Measurements from ENCODE around the gene MRM3.
"Not testable (repeated sequence)": the region's sequence is repeated elsewhere in the genome, so short reads cannot be mapped to it uniquely, and the experiment has no call there.

MRM3 gene

GRCh38 chr17:825216-825615, 43.1 kb downstream of the MRM3 start:
- TF ChIP-seq ZFX (IDR thresholded peaks at IDR 0.05; ENCODE audit: borderline replicate concordance) (no peak), CTCF (IDR thresholded peaks at IDR 0.05) (no peak)
- no peak overlapping the region for H3K27ac ChIP-seq

DNA sequence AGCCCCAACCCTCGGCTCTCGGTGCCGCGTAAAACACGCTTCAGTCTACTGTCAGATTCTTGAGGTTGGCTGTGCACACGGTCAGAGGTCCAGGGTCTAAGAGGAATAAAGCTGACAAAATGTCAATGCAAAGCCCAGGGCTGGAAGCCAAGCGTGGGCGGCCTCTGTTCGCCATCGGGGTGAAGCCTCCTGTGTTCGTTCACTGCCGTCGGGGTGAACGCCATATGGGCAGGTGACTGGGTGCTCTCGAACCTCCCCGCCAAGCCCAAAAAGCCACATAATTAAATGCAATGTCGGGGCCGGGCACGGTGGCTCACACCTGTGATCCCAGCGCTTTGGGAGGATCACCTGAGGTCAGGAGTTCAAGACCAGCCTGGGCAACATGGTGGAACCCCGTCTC, 44.6 kb downstream of the MRM3 start:
- TF ChIP-seq CTCF (IDR thresholded peaks at IDR 0.05) = no peak
- TF ChIP-seq ZFX (IDR thresholded peaks at IDR 0.05; ENCODE audit: borderline replicate concordance) = no peak
- H3K27ac ChIP-seq = no peak overlapping the region

- TF ChIP-seq ZFX (IDR thresholded peaks at IDR 0.05; ENCODE audit: borderline replicate concordance) = no peak
- TF ChIP-seq CTCF (IDR thresholded peaks at IDR 0.05) = no peak
- no peak overlapping the region for H3K27ac ChIP-seq
Observed at GRCh38 chr17:828761-829160, 46.6 kb downstream of the MRM3 start.

GRCh38 chr17:829614-830013, 47.5 kb downstream of the MRM3 start:
- not testable (repeated sequence) for H3K27ac ChIP-seq

DNA sequence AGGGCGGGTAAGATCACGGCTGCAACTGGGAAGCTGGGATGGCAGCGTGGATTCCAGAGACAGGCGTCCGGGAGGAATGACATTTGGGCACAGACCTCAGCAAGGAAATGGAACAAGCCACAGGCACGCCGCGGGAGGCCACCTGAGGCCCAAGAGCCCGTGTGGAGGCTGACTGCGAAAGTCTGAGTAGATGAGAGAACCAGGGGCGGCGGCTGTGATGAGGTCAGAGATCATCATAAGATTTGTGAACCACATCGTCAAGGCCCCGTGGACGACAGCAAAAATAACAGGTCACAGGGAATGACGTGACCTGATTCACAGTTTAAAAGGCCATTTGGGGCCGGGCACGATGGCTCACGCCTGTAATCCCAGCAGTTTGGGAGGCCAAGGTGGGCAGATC, 48.2 kb downstream of the MRM3 start:
- no peak overlapping the region for H3K27ac ChIP-seq

GRCh38 chr17:830950-831349, 48.8 kb downstream of the MRM3 start:
- TF ChIP-seq CTCF (IDR thresholded peaks at IDR 0.05) = no peak
- no peak for TF ChIP-seq ZFX (IDR thresholded peaks at IDR 0.05; ENCODE audit: borderline replicate concordance)

More for the DNA sequence above, 48.2 kb downstream of the MRM3 start:
- TF ChIP-seq ZFX (IDR thresholded peaks at IDR 0.05; ENCODE audit: borderline replicate concordance) (no peak), CTCF (IDR thresholded peaks at IDR 0.05) (no peak)

DNA sequence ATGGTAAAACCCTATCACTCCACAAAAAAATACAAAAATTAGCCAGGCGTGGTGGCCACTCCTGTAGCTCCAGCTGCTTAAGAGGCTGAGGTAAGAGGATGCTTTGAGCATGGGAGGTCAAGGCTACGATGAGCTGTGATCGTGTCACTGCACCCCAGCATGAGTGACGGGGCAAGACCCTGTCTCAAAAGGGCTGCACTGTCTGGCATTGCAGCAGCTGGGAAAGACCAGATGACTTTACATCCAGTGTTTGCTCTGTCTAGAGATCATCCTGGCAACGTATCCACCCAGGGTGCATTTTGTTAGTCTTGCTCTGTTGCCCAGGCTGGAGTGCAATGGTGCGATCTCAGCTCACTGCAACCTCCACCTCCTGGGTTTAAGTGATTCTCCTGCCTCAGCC, 52.0 kb downstream of the MRM3 start:
- TF ChIP-seq ZFX (IDR thresholded peaks at IDR 0.05; ENCODE audit: borderline replicate concordance) (no peak), CTCF (IDR thresholded peaks at IDR 0.05) (no peak)
- no peak overlapping the region for H3K27ac ChIP-seq

More at GRCh38 chr17:830950-831349, 48.8 kb downstream of the MRM3 start:
- no peak overlapping the region for H3K27ac ChIP-seq

GRCh38 chr17:835263-835662, 53.1 kb downstream of the MRM3 start:
- TF ChIP-seq CTCF (IDR thresholded peaks at IDR 0.05) (no peak), ZFX (IDR thresholded peaks at IDR 0.05; ENCODE audit: borderline replicate concordance) (no peak)
- H3K27ac ChIP-seq = no peak overlapping the region

GRCh38 chr17:835721-836120, 53.6 kb downstream of the MRM3 start:
- not testable (repeated sequence) for H3K27ac ChIP-seq
